ENCODE measurements around the gene FCER2.
"Not testable (repeated sequence)": the region's sequence is repeated elsewhere in the genome, so short reads cannot be mapped to it uniquely, and the experiment has no call there.

Gene FCER2

GRCh38 chr19:7645656-7646425, 56.1 kb downstream of the FCER2 start:
- no peak for DNase-seq (ENCODE audit: low read depth)

GRCh38 chr19:7645163-7645562, 56.8 kb downstream of the FCER2 start:
- no peak for DNase-seq (ENCODE audit: low read depth)

GRCh38 chr19:7644550-7644877, 57.4 kb downstream of the FCER2 start:
- no peak for DNase-seq (ENCODE audit: low read depth)

- not testable (repeated sequence) for DNase-seq (ENCODE audit: low read depth)
Observed at GRCh38 chr19:7643629-7644549, 58.0 kb downstream of the FCER2 start.

- no peak for DNase-seq (ENCODE audit: low read depth)
Observed at GRCh38 chr19:7643031-7643415, 58.9 kb downstream of the FCER2 start.

GRCh38 chr19:7642295-7643030, 59.5 kb downstream of the FCER2 start:
- DNase-seq (ENCODE audit: low read depth), result no peak

- no peak for DNase-seq (ENCODE audit: low read depth)
Observed at GRCh38 chr19:7641290-7642276, 60.3 kb downstream of the FCER2 start.

GRCh38 chr19:7640803-7641202, 61.1 kb downstream of the FCER2 start:
- DNase-seq (ENCODE audit: low read depth), result no peak

- no peak for DNase-seq (ENCODE audit: low read depth)
Observed at GRCh38 chr19:7639863-7640348, 62.0 kb downstream of the FCER2 start.

- no peak for DNase-seq (ENCODE audit: low read depth)
Observed at GRCh38 chr19:7638802-7639465, 63.0 kb downstream of the FCER2 start.

Data from stromal cell of bone marrow (primary cell).